GM19438 (cell line): ENCODE measurements around the gene CFAP43.

Experiments
- ATAC-seq: cut with Tn5 transposase; IDR thresholded peaks from one replicate; pipeline ENCODE4 v1.9.1; 2021; ENCODE audit warnings: low read depth; ENCODE audit not compliant: unreplicated experiment

CFAP43 gene

DNA sequence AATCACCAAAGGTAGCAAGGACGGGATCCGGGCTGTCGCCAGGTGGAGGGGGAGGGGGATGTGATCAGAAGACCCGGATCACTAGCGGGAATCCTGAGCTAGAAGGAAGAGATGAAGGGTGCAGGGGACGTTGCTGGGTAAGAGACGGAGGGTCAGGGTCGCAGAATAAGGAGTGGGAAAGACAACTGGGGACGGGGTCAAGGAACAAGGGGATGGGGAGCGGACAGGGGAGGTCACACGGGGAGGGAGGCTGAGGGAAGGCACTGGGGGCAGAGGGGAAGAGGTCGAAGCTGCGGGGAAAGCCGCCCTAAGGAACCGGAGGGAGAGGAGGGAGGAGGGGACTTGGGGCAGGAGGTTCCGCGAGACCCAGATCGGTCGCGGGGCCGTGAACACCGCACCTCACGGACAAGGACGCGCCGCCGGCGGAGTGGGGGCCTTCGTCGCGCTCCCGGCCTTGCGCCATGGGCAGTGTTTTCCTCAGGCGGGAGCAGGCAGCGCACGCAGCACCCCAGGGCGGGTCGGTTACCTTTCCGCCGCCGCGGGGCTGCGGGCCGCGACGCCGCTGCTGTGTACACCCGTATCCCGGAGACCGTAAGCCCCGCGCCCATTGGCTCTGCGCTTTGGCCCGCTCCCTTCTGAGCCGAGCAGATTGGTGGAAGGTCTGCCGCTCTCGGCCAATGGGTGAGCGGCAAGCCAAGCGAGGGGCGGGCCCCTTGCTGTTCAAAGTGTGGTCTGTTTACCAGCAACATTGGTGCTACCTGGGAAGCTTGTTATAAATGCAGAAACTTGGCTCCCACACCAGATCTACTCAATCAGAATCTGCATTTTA, at the start of gene CFAP43:
TSS of gene CFAP43 (minus strand) at position 581 of the 829 bp plus-strand sequence. CDS start at position 463, 118 bp downstream.
- peak; percentile 100 for ATAC-seq

- no peak for ATAC-seq
Observed at GRCh38 chr10:104281694-104282093, 49.5 kb upstream of the CFAP43 start.

DNA sequence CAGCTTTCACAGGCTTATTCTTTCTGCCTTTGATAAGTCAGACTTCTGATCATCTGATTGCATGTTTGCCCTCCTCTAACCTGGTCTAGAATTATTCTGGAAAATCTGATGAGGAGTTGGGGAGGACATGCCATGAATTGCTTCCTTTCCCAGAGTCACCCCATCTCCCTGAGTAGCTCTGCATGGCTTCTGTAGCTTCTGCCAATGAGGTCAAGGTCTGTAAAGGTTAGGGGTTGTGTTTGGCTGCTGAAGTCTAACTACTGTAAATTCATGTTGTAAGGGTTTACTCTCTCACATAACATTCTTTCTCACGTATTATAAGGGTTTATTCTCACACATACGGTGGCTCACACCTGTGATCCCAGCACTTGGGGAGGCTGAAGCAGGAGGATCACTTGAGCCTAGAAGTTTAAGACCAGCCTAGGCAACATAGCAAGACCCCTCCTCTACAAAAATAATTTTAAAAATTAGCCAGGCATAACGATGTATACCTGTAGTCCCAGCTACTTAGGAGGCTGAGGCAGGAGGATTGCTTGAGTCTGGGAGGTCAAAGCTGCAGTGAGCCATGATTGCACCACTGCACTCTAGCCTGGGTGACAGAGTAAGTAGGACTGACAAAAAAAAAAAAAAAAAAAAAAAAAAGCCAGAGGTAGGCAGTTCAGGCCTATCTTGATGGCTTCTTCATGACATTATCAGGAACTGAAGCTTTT, 47.5 kb upstream of the CFAP43 start:
- ATAC-seq, result no peak

GRCh38 chr10:104277785-104278184, 45.6 kb upstream of the CFAP43 start:
- ATAC-seq, result no peak

DNA sequence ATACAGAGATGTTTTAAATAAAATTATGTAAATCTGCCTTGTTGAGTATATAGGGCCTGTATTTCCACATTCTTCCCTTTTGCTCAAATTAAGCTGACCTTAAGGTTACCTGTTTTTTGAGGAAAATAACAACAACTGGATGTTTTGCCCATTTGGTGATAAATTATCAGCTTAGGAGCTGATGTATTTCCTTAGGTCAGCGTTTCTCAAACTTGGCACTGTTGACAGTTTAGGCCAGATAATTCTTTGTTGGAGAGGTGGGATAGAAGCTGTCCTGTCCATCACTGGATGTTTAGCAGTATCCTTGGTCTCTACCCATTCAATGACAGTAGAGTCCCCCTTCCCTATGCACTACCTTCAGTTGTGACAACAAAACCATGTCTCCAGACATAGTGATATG, 44.0 kb upstream of the CFAP43 start:
- no peak for ATAC-seq

DNA sequence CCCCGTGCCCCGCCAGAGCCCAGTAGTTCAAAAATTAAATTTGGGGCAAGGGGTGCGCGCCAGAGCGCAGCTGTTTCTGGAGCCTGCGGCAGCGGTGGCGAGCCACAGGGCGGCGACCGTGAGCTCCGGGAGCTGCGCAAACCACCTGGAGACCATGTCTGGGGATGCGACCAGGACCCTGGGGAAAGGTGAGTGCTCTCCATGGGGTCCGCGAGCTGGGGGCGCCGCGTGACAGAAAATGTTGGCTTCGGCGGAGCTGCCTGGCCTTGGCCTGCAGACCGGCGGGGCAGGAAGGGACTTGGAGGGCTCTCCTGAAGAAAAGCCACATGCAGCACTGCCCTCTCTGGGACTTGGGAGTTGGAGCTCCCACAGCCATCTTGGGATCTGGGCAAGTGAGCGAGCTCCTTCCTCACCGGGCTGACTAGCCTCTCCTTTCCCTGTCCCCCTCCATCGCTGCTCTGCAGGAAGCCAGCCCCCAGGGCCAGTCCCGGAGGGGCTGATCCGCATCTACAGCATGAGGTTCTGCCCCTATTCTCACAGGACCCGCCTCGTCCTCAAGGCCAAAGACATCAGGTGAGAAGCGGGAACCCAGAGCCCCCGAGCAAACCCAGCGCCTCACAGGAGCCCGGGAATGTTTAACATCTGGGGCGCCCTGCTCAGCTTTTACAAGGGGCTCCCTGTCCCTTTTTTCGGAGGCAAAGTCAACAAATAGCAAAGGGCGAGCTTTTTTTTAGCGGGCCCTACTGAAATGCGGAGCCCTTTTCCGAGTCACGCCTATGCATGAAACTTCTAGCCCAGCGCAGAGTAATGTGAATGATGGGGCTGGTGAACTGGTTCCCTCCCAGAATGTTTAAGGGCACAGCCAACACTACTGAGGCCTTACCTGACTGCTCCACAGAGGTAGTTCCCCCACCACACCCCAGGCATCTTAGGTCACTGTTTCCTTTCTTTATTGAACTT, 42.9 kb upstream of the CFAP43 start:
- ATAC-seq, result peak; percentile 75

GRCh38 chr10:104273899-104274575, 41.9 kb upstream of the CFAP43 start:
- ATAC-seq, result no peak

- ATAC-seq, result no peak
Observed at GRCh38 chr10:104273286-104273685, 41.1 kb upstream of the CFAP43 start.

DNA sequence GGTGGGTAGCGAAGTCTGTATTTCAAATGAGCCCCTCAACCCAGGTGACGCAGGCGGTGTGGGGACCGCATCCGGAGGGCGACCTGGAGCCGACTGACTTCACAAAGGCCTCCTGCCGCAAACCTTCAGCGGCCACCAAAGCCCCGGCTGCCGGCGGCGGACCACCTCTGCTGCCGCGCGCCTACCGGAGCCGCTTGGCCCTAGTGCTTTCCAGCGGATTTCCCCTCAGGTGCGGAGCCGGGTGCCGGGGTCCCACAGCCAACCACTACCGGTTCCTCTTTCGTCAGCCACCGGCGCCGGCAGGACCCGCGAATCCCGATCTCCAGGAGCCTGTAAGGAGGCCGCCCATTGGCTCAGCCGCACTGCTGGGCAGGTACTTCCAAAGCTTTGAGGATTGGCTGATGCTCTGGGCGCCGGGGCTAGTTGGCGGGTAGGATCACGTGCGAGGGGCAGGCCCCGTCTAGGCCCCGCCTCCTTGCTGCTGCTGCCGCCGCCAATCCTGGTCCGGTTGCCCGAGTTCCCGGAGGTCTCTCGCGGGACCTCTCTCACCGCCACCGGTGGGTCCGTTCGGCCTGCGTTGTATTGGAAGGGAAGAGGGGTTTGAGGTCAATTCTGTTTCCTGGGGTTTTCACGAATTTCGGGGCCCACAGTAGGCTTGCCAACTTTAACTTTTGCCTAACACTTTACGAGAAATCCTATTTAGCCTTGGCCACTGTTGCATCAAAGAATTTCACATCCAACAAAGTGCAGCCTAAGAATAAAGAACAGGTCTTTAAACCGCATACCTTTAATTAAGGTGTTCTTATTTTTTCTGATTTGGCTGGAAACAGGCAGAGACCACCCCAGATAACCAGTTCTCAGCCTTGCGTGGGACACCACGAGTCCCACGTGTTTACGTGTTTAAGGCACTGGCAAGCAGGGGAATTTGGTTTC, 36.8 kb upstream of the CFAP43 start, which contains the start of gene GSTO2:
TSS of gene GSTO2 (plus strand) at position 472 of the 933 bp plus-strand sequence. CDS start 5,732 bp downstream, outside the sequence.
- peak; percentile 99 for ATAC-seq

- no peak for ATAC-seq
Observed at GRCh38 chr10:104268405-104268712, 36.2 kb upstream of the CFAP43 start.

DNA sequence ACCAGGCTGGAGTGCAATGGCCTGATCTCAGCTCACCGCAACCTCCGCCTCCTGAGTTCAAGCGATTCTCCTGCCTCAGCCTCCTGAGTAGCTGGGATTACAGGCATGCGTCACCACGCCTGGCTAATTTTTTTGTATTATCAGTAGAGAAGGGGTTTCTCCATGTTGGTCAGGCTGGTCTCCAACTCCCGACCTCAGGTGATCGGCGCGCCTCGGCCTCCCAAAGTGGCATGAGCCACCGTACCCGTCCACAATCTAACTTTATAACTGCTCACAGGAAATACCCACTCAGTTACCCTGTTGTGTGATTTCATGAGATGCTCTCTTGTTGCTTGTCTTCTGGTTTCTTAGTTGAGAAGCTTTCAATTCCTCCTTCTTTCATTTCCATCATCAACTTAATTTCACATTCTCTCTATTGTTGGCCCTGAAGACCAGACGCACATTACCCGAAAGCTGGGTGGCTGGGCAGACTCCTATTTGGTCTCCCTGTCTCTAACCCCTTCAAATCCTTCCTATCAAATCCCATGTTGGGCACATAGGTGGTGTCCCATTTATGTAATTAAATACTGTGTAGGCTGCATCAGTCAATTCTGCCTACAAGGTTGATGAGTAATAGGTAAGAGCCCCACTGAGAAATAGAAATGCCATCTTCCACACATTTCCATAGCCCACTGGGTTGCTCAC, 35.7 kb upstream of the CFAP43 start:
- no peak for ATAC-seq

GRCh38 chr10:104264783-104265182, 32.6 kb upstream of the CFAP43 start:
- no peak for ATAC-seq

DNA sequence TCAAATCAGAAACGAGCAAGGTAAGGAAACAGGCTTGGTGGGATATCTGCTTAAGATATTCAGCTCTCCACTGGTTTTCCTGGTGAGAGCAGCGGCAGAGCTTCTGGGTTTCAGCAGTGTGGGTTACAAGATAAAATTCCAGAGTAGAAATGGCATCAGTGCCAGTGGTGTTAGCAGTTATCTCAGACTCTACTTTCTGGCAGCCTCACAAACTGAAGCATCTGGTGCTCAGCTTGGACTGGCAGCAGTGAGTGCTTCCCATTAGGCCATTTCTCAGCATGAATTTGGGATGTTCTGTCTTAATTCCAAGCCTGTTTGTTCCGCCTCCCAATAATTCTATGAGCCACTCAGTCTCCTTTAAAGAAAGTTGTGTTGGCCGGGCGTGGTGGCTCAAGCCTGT, 29.9 kb upstream of the CFAP43 start:
- no peak for ATAC-seq

DNA sequence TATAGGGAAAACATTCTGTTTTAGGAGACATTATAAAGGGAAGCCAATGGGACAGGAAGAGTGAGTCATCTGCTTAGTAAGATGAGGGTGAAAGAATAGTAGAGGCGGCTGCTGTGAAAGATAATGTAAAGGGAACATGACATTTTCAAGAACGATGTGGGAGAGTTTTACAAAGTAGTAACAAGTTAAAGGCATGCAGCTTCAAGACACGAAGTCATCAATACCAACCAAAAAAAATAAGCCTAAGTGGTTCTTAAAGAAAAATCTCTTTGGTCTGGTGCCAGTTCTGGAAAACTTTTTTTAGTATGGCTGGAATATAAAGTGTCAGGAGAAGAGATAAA, 28.6 kb upstream of the CFAP43 start:
- no peak for ATAC-seq

- ATAC-seq, result no peak
Observed at GRCh38 chr10:104259999-104260774, 28.0 kb upstream of the CFAP43 start.

DNA sequence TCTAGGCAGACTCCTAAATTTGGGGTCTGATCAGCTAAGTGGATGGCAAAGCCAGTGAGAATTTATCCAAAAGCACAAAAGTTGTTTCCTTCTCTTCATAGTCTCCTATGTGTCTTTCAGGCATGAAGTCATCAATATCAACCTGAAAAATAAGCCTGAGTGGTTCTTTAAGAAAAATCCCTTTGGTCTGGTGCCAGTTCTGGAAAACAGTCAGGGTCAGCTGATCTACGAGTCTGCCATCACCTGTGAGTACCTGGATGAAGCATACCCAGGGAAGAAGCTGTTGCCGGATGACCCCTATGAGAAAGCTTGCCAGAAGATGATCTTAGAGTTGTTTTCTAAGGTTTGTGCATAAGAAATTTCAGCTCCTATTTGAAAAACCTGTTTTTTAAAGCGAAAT, 27.3 kb upstream of the CFAP43 start:
- no peak for ATAC-seq

- no peak for ATAC-seq
Observed at GRCh38 chr10:104258209-104258608, 26.0 kb upstream of the CFAP43 start.

DNA sequence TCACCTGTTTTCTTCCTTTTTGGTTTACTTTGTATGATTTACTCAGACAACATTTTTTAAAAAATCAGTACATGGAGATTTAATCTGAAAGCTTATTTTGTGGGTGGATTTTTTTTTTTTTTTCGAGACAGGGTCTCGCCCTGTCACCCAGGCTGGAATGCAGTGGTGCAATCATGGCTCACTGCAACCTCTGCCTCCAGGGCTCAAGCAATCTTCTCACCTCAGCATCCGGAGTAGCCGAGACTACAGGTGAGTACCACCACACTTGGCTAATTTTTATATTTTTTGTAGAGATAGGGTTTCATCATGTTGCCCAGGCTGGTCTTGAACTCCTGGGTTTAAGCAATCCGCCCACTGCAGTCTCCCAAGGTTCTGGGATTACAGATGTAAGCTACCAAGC, 25.1 kb upstream of the CFAP43 start:
- ATAC-seq, result no peak
